NCI-H1105 treated with DMSO at 0.1 percent for 48 hours (cell line): ENCODE measurements around the gene JUNB.
"Not testable (repeated sequence)": the region's sequence is repeated elsewhere in the genome, so short reads cannot be mapped to it uniquely, and the experiment has no call there.

Source experiments
- DNase-seq: peaks from one replicate; lab custom pipeline; 2025; lab: John Stamatoyannopoulos, UW

JUNB gene

DNA sequence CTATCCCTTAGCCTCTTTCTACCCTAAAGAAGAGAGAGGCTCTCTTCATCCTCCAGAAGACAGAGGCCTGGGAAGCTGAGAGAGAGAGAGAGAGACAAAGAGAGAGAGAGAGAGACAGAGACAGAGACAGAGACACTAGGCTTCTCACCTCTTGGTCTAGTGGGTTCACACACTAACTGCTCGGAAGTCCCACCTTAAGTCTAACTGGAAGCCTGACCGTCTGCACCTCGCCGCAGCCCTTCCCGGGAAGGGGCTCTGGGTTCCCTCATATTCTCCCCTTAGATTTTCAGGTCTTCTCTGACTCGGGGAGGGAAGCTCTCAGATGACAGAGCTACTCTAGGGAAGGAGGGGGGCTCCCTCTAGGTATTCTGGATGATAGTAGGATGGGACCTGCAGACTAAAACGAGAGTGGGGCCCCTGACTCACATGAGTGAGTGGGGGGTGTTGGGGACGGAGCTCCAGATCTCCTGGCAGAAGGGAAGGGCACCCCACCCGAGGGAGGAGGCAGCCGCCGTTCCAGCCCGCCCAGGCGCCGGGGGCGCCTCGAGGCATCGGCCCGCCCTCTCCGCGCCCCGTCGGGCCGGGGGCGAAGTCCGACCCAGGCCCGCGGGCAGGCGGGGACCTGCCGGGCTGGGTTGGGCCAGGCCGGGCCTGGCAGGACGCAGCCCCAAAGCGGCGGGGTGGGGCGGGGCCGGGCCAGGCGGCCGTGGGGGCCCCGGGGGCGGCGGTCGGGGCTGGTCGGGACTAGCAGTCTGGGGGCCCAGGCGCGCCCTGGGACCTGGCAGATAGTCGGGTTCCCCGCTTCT lies 2.0 kb upstream of the JUNB start:
- DNase-seq: no peak

GRCh38 chr19:12789904-12790619 lies 1.2 kb upstream of the JUNB start:
- peak; percentile 89 for DNase-seq

DNA sequence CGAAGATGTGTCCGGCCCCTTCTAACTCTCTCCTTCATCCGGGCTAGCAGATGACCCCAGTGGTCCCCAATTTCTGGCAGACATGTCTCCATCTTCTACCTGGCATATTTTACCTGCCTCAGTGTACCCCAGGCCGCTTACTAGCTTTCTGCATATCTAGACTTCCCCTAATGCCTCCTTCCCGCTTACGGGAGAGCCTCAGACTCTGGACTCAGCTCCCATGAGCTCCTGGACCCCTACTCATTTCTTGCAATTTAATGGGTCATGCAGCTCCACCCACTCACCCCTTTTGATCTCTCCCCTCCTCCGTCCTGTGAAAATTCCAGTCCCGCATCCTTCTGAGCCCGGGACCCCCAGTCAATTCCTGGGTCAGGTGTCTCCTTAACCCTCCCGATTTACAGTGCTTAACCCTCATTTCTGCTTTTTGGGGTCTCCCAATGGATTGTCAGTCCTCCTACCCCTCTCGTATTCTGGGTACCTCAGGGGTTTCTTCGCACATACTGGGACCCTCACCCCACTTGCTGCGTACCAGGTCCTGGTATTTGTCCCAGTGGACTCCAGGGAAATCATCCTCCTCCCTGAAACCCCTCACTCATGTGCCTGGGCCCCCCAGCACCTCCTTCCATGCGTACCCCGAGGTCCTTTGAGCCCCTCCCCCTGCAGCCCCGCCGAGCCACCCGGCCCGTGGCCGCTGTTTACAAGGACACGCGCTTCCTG lies 500 bp upstream of the JUNB start:
- no peak for DNase-seq

- peak; percentile 67 for DNase-seq
These were observed 966 bp downstream of the JUNB start for GRCh38 chr19:12792051-12792852.

DNA sequence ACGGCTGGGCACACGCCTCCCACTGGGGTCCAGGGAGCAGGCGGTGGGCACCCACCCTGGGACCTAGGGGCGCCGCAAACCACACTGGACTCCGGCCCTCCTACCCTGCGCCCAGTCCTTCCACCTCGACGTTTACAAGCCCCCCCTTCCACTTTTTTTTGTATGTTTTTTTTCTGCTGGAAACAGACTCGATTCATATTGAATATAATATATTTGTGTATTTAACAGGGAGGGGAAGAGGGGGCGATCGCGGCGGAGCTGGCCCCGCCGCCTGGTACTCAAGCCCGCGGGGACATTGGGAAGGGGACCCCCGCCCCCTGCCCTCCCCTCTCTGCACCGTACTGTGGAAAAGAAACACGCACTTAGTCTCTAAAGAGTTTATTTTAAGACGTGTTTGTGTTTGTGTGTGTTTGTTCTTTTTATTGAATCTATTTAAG lies 1.6 kb downstream of the JUNB start:
- no peak for DNase-seq

- DNase-seq: peak; percentile 88
These were observed 2.3 kb downstream of the JUNB start for GRCh38 chr19:12793290-12794195.

- DNase-seq: no peak
These were observed 3.1 kb downstream of the JUNB start for GRCh38 chr19:12794196-12794941.

- DNase-seq: no peak
These were observed 3.7 kb downstream of the JUNB start for GRCh38 chr19:12794971-12795381.

GRCh38 chr19:12796146-12797071 lies 5.1 kb downstream of the JUNB start:
- peak; percentile 87 for DNase-seq

- DNase-seq: no peak
These were observed 5.9 kb downstream of the JUNB start for GRCh38 chr19:12797141-12797587.

- DNase-seq: not testable (repeated sequence)
These were observed 6.3 kb downstream of the JUNB start for GRCh38 chr19:12797607-12798006.

DNA sequence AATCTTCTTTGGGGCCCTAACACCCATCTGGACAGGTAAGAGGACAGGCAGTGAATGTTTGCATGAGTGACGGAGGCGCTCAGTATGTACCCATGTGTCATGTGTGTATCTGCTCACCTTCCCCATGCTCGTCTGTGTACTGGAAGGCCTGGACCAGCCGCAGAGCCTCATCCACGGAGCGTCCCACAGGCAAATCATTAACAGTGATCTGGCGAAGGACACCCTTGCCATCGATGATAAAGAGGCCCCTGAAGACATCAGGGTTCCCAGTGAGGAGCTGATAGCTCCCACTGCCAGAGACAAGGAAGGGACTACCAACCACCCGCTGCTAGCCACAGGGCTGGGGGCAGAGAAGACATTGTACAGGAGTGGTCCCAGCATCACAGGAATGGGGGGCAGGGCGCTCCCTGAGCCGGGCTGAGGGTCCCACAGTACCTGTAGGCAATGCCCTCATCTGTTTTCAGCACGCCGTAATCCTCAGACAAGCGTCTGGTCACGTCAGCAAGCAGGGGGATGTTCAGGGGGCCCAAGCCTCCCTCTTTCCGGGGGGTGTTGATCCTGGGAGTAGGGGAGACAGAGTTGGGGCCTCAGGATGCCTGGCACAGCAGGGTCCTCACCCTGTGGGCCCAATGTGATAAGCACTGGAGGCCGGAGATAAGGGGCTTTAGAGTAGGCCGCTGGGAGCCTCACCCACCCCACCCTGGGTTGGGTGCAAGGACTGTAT lies 8.6 kb downstream of the JUNB start:
- DNase-seq: no peak

DNA sequence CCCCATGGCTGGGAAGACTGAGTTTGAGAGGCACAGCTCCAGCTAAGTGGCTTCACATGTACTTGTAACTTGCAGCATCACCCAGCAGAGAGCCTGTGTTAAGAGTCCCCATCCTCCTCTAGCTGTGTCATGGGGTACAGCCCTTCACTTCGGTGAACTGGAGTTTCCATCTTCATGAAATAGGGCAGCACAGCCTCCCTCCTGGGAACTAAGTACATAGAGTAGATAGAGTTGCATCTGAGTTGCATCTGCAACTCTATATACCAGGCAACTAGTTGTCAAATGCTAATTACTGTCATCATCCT lies 9.1 kb downstream of the JUNB start:
- no peak for DNase-seq

DNA sequence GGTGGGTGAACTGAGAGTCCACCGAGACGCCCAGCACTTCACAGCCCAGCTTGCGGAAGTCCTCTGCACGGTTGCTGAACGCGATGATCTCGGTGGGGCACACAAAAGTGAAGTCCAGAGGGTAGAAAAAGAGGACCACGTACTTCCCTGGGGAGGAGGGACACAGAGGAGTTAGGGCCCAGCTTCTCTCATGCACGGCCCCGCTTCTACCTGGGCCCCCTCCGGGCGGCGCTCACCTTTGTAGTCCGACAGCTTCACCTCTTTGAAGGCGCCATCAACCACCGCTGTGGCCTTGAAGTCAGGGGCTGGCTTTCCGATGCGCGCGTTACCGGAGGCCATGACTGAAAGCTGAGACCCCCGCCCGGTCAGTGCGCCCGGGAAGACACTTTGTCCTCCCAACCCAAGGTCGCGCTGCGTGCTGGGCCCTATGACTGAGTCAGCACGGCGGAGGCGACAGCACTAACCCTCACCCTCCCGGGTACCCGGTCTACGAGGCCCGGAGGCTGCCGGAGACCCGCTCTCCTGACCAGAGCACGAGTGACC lies 9.7 kb downstream of the JUNB start:
- no peak for DNase-seq

GRCh38 chr19:12801466-12802266 lies 10.4 kb downstream of the JUNB start, which contains the start of the genes PRDX2 and THSD8:
Gene PRDX2, minus strand, starts transcription at chr19:12801800. Its CDS starts 539 bp downstream, at chr19:12801261.
Gene THSD8, plus strand, starts transcription at chr19:12802069. Its CDS starts 3 bp downstream, at chr19:12802072.
- DNase-seq: peak; percentile 85

- no peak for DNase-seq
These were observed 11.2 kb downstream of the JUNB start for GRCh38 chr19:12802267-12803106.
